ENCODE measurements around the gene ALG9. TPM values are rescaled to one million over a fixed set of nuclear protein-coding genes. Genes with fewer than 3 reads are reported as not detected.

ALG9 gene
- polyA plus RNA-seq, 1 donor (not counting 4 experiments of a cell fraction or from before 2014, with no cell fraction given): 27.2 TPM

DNA sequence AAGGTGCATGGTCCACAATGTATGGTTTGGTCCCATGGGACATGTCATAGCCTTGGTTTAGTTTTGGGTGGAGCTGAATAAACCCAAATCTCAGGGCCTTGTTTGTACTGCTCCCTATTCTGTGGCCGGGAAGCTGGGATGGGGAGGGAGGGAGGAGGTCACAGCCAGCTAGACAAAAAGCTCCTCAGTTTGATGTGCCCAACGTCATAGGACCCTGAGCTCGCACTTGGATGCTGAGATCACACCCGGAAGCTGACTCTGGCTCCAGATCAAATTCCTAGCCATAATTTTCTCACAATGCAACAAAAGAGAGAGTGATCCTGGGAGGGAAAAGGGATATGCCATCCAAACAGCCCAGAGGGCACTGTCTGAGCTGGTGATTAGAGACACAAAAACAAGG, 42.6 kb upstream of the ALG9 start:
- no peak overlapping the region for H2AFZ ChIP-seq (ENCODE audit: control insufficient read depth, low read length)
- H3K4me1 ChIP-seq (ENCODE audit: control insufficient read depth, extremely low read depth, insufficient read depth, low read length): peaks cover 22% of the 10 kb centered on the region
- no peak overlapping the region for H3K9ac ChIP-seq (ENCODE audit: control insufficient read depth, extremely low read depth, insufficient read depth, low read length)
- H3K27ac ChIP-seq (ENCODE audit: control insufficient read depth, insufficient read depth, low read length): no peak overlapping the region
- no peak for FAIRE-seq
- H3K27me3 ChIP-seq (ENCODE audit: control insufficient read depth, extremely low read depth, insufficient read depth, low read length): peaks cover 6% of the 10 kb centered on the region
- H3K79me2 ChIP-seq (ENCODE audit: control insufficient read depth, insufficient read depth, low read length): no peaks in the 10 kb centered on the region
- H3K4me2 ChIP-seq (ENCODE audit: control insufficient read depth, extremely low read depth, insufficient read depth, low read depth, low read length): no peak overlapping the region
- no peaks in the 10 kb centered on the region for H4K20me1 ChIP-seq (ENCODE audit: control insufficient read depth, extremely low read depth, insufficient read depth, low read length)
- H3K9me3 ChIP-seq (ENCODE audit: control insufficient read depth, low read depth, low read length): no peaks in the 10 kb centered on the region
- no peak for DNase-seq (ENCODE audit: low read depth, low spot score)
- no peak overlapping the region for H3K4me3 ChIP-seq (ENCODE audit: control insufficient read depth in 2 of 3, extremely low read depth in 1 of 3, insufficient read depth in 2 of 3, low read depth in 1 of 3, low read length in 3 of 3)
- no peaks in the 10 kb centered on the region for H3K36me3 ChIP-seq (ENCODE audit: control insufficient read depth in 2 of 2, extremely low read depth in 1 of 2, insufficient read depth in 2 of 2, low read length in 2 of 2)
- no peak for TF ChIP-seq EZH2 (IDR thresholded peaks at IDR 0.05; ENCODE audit: low read length)
- TF ChIP-seq, protein P1, sequence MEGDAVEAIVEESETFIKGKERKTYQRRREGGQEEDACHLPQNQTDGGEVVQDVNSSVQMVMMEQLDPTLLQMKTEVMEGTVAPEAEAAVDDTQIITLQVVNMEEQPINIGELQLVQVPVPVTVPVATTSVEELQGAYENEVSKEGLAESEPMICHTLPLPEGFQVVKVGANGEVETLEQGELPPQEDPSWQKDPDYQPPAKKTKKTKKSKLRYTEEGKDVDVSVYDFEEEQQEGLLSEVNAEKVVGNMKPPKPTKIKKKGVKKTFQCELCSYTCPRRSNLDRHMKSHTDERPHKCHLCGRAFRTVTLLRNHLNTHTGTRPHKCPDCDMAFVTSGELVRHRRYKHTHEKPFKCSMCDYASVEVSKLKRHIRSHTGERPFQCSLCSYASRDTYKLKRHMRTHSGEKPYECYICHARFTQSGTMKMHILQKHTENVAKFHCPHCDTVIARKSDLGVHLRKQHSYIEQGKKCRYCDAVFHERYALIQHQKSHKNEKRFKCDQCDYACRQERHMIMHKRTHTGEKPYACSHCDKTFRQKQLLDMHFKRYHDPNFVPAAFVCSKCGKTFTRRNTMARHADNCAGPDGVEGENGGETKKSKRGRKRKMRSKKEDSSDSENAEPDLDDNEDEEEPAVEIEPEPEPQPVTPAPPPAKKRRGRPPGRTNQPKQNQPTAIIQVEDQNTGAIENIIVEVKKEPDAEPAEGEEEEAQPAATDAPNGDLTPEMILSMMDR (optimal IDR thresholded peaks at IDR 0.05 in 1 of 3, IDR thresholded peaks at IDR 0.05 in 1 of 3, conservative IDR thresholded peaks at IDR 0.05 in 1 of 3; ENCODE audit: extremely low read depth in 1 of 3, insufficient read depth in 2 of 3, low read length in 3 of 3): no peak
- H3K9me1 ChIP-seq (ENCODE audit: control insufficient read depth, extremely low read depth, insufficient read depth, low read length): no peaks in the 10 kb centered on the region
- dilution Hi-C loops (cut with MboI; ENCODE audit: extremely low pct_ligation_motif_present, low sequenced_read_pairs): no loop called here

DNA sequence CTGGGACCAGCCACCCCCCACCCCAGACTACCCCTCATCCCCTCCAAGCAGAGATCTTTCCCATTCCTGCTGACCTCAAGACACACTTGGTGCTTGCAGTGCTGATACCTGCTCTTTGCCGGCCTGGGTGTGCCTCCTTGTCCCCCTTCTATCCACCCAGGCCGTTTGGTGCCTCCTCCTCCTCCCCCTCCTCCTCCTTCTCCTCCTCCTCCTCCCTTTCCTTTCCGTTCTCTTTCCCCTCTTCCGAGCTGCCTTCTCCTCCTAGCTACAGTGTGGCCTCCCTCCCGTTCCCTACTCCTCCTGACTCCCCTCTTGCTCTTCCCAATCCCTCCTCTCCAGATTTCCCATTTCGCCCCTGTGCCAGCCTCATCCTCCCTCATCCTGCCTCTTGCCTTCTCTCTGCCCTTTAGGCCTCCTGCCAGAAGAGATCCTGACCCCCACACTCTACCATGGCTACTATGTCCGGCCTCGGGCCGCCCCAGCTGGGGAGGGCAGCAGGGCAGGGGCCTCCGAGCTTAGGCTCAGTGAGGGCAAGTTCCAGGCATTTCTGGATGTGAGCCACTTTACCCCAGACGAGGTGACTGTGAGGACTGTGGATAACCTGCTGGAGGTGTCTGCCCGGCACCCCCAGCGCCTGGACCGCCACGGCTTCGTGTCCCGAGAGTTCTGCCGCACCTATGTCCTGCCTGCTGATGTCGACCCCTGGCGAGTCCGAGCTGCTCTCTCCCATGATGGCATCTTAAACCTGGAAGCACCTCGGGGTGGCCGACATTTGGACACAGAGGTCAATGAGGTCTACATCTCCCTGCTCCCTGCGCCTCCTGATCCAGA, 41.9 kb upstream of the ALG9 start:
- Histone ChIP-seq H3K36me3 (ENCODE audit: control insufficient read depth in 2 of 2, extremely low read depth in 1 of 2, insufficient read depth in 2 of 2, low read length in 2 of 2) (no peaks in the 10 kb centered on the region), H4K20me1 (ENCODE audit: control insufficient read depth, extremely low read depth, insufficient read depth, low read length) (no peaks in the 10 kb centered on the region), H3K27me3 (ENCODE audit: control insufficient read depth, extremely low read depth, insufficient read depth, low read length) (peaks cover 6% of the 10 kb centered on the region), H3K4me1 (ENCODE audit: control insufficient read depth, extremely low read depth, insufficient read depth, low read length) (peaks cover 14% of the 10 kb centered on the region), H2AFZ (ENCODE audit: control insufficient read depth, low read length) (no peak overlapping the region), H3K4me2 (ENCODE audit: control insufficient read depth, extremely low read depth, insufficient read depth, low read depth, low read length) (no peak overlapping the region), H3K9me3 (ENCODE audit: control insufficient read depth, low read depth, low read length) (no peaks in the 10 kb centered on the region), H3K4me3 (ENCODE audit: control insufficient read depth in 2 of 3, extremely low read depth in 1 of 3, insufficient read depth in 2 of 3, low read depth in 1 of 3, low read length in 3 of 3) (no peak overlapping the region), H3K9ac (ENCODE audit: control insufficient read depth, extremely low read depth, insufficient read depth, low read length) (no peak overlapping the region), H3K9me1 (ENCODE audit: control insufficient read depth, extremely low read depth, insufficient read depth, low read length) (no peaks in the 10 kb centered on the region), H3K79me2 (ENCODE audit: control insufficient read depth, insufficient read depth, low read length) (no peaks in the 10 kb centered on the region), H3K27ac (ENCODE audit: control insufficient read depth, insufficient read depth, low read length) (no peak overlapping the region)
- TF ChIP-seq EZH2 (IDR thresholded peaks at IDR 0.05; ENCODE audit: low read length): no peak
- TF ChIP-seq, protein P1 (optimal IDR thresholded peaks at IDR 0.05 in 1 of 3, IDR thresholded peaks at IDR 0.05 in 1 of 3, conservative IDR thresholded peaks at IDR 0.05 in 1 of 3; ENCODE audit: extremely low read depth in 1 of 3, insufficient read depth in 2 of 3, low read length in 3 of 3): no peak
- FAIRE-seq (no peak), DNase-seq (ENCODE audit: low read depth, low spot score) (no peak)
- dilution Hi-C loops (cut with MboI; ENCODE audit: extremely low pct_ligation_motif_present, low sequenced_read_pairs): no loop called here
